ENCODE measurements around the gene RASAL2. TPM values are rescaled to one million over a fixed set of nuclear protein-coding genes. Genes with fewer than 3 reads are reported as not detected.

The RASAL2 gene
- total RNA-seq, 3 donors from 2014 or later, result 13.0 to 17.5 (median 14.2) TPM

- H3K36me3 ChIP-seq (ENCODE audit: low read depth), result no peaks in the 10 kb centered on the region
- H3K9me3 ChIP-seq, result no peaks in the 10 kb centered on the region
- no peak for ATAC-seq
- H3K4me1 ChIP-seq (ENCODE audit: low read depth), result no peaks in the 10 kb centered on the region
- intact Hi-C loops (cut with DNase I, micrococcal nuclease), result no loop called here
- no peak for DNase-seq
- TF ChIP-seq CTCF (IDR thresholded peaks at IDR 0.05), result no peak
- H3K4me3 ChIP-seq, result no peak overlapping the region
Measured at GRCh38 chr1:178168536-178168935, 74.6 kb downstream of the RASAL2 start.

GRCh38 chr1:178169649-178170048 lies 75.7 kb downstream of the RASAL2 start:
- intact Hi-C loops (cut with DNase I, micrococcal nuclease), result no loop called here
- no peak for ATAC-seq

GRCh38 chr1:178172939-178173338 lies 79.0 kb downstream of the RASAL2 start:
- no peak for ATAC-seq

More at GRCh38 chr1:178169649-178170048, 75.7 kb downstream of the RASAL2 start:
- Histone ChIP-seq H3K4me1 (ENCODE audit: low read depth) (no peaks in the 10 kb centered on the region), H3K36me3 (ENCODE audit: low read depth) (no peaks in the 10 kb centered on the region), H3K9me3 (no peaks in the 10 kb centered on the region), H3K4me3 (no peak overlapping the region)
- no peak for DNase-seq
- no peak for TF ChIP-seq CTCF (IDR thresholded peaks at IDR 0.05)

GRCh38 chr1:178174539-178174938 lies 80.6 kb downstream of the RASAL2 start:
- no peaks in the 10 kb centered on the region for H3K9me3 ChIP-seq
- no peaks in the 10 kb centered on the region for H3K4me1 ChIP-seq (ENCODE audit: low read depth)
- TF ChIP-seq CTCF (IDR thresholded peaks at IDR 0.05), result no peak
- no peak for DNase-seq
- no peaks in the 10 kb centered on the region for H3K36me3 ChIP-seq (ENCODE audit: low read depth)
- ATAC-seq, result no peak
- intact Hi-C loops (cut with DNase I, micrococcal nuclease), result no loop called here
- H3K4me3 ChIP-seq, result no peak overlapping the region

More at GRCh38 chr1:178172939-178173338, 79.0 kb downstream of the RASAL2 start:
- Histone ChIP-seq H3K4me1 (ENCODE audit: low read depth) (no peaks in the 10 kb centered on the region), H3K9me3 (no peaks in the 10 kb centered on the region), H3K4me3 (no peak overlapping the region), H3K36me3 (ENCODE audit: low read depth) (no peaks in the 10 kb centered on the region)
- TF ChIP-seq CTCF (IDR thresholded peaks at IDR 0.05), result no peak
- no peak for DNase-seq
- intact Hi-C loops (cut with DNase I, micrococcal nuclease), result no loop called here

- no peak for ATAC-seq
- no peak for TF ChIP-seq CTCF (IDR thresholded peaks at IDR 0.05)
- intact Hi-C loops (cut with DNase I, micrococcal nuclease), result no loop called here
Measured at GRCh38 chr1:178180405-178180804, 86.5 kb downstream of the RASAL2 start.

GRCh38 chr1:178183796-178184195 lies 89.9 kb downstream of the RASAL2 start:
- intact Hi-C loops (cut with DNase I, micrococcal nuclease), result no loop called here
- ATAC-seq, result no peak
- Histone ChIP-seq H3K9me3 (no peaks in the 10 kb centered on the region), H3K36me3 (ENCODE audit: low read depth) (no peaks in the 10 kb centered on the region), H3K4me1 (ENCODE audit: low read depth) (no peaks in the 10 kb centered on the region), H3K4me3 (no peak overlapping the region)
- TF ChIP-seq CTCF (IDR thresholded peaks at IDR 0.05), result no peak
- DNase-seq, result no peak

More at GRCh38 chr1:178180405-178180804, 86.5 kb downstream of the RASAL2 start:
- Histone ChIP-seq H3K36me3 (ENCODE audit: low read depth) (no peaks in the 10 kb centered on the region), H3K4me3 (no peak overlapping the region), H3K4me1 (ENCODE audit: low read depth) (no peaks in the 10 kb centered on the region), H3K9me3 (no peaks in the 10 kb centered on the region)
- DNase-seq, result no peak
